Measurements from ENCODE around the gene KIF16B. TPM values are rescaled to one million over a fixed set of nuclear protein-coding genes. Genes with fewer than 3 reads are reported as not detected.

The KIF16B gene
- total and polyA plus RNA-seq, 2 experiments from 2014 or later = 9.3 to 21.8 TPM

DNA sequence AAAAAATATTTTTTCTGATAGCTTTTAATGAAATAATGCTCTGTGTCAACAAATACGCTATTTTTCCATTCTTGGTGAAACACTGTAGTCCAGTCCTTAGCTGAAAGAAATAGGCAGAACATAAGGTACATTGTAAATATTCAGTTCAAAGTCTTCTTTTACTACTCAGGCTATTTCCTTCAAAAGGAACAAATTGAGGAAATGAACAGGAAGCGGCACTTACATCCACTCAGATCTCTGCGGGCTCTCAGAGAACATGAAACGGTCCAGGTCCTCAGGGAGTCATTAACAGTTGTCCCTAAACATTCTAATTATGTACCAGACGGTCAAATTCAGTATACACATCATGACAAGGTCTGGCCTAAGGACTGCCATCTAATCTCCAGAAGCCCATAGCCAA, 212.6 kb downstream of the KIF16B start:
- 73% methylated on average over 5 of the region's 5 CpGs for WGBS (ENCODE audit: low lambda C conversion rate, missing lambda C conversion rate)
- TF ChIP-seq EZH2 (IDR thresholded peaks at IDR 0.05; ENCODE audit: borderline replicate concordance) = no peak
- TF ChIP-seq, protein P1, sequence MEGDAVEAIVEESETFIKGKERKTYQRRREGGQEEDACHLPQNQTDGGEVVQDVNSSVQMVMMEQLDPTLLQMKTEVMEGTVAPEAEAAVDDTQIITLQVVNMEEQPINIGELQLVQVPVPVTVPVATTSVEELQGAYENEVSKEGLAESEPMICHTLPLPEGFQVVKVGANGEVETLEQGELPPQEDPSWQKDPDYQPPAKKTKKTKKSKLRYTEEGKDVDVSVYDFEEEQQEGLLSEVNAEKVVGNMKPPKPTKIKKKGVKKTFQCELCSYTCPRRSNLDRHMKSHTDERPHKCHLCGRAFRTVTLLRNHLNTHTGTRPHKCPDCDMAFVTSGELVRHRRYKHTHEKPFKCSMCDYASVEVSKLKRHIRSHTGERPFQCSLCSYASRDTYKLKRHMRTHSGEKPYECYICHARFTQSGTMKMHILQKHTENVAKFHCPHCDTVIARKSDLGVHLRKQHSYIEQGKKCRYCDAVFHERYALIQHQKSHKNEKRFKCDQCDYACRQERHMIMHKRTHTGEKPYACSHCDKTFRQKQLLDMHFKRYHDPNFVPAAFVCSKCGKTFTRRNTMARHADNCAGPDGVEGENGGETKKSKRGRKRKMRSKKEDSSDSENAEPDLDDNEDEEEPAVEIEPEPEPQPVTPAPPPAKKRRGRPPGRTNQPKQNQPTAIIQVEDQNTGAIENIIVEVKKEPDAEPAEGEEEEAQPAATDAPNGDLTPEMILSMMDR (IDR thresholded peaks at IDR 0.05; ENCODE audit: poor library complexity) = no peak
- no peak for TF ChIP-seq EZH2phosphoT487 (IDR thresholded peaks at IDR 0.05; ENCODE audit: low read depth, severe bottlenecking, unreplicated experiment)
- Histone ChIP-seq H3K4me2 (no peak overlapping the region), H3K9me2 (replicated peaks; ENCODE audit: insufficient read depth) (no peaks in the 10 kb centered on the region), H3K36me3 (replicated peaks; ENCODE audit: insufficient read depth, low read depth) (no peaks in the 10 kb centered on the region), H3K27ac (no peak overlapping the region), H3K4me1 (ENCODE audit: insufficient read depth) (peaks cover 5% of the 10 kb centered on the region), H4K20me1 (ENCODE audit: insufficient read depth, poor library complexity, severe bottlenecking) (no peaks in the 10 kb centered on the region), H3K79me2 (no peaks in the 10 kb centered on the region), H3K4me3 (no peak overlapping the region), H3K27me3 (no peaks in the 10 kb centered on the region), H3K9me3 (ENCODE audit: low read depth) (no peaks in the 10 kb centered on the region), H2AFZ (no peak overlapping the region)
- no peak for DNase-seq (ENCODE audit: low spot score)

DNA sequence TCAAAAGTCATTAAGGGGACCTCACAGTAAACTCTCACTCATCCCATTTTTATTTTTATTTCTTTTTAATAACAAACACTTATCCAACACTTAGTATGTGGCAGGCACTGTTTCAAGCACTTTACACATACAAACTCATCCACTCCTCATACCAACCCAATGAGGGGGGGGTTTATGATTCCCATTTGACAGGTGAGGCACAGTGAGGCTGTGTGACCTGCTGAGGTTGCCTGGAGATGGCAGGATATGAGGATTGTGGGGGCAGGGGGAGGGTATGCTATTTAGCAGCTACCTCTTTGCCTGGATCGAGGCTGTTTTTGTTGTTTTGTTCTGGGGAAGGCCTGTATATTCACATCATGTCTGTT, 219.8 kb downstream of the KIF16B start:
- no peak for TF ChIP-seq EZH2 (IDR thresholded peaks at IDR 0.05; ENCODE audit: borderline replicate concordance)
- no peak for TF ChIP-seq EZH2phosphoT487 (IDR thresholded peaks at IDR 0.05; ENCODE audit: low read depth, severe bottlenecking, unreplicated experiment)
- TF ChIP-seq, protein P1 (IDR thresholded peaks at IDR 0.05; ENCODE audit: poor library complexity) = no peak
- H4K20me1 ChIP-seq (ENCODE audit: insufficient read depth, poor library complexity, severe bottlenecking) = no peaks in the 10 kb centered on the region
- H3K27ac ChIP-seq = no peak overlapping the region
- H3K9me2 ChIP-seq (replicated peaks; ENCODE audit: insufficient read depth) = no peaks in the 10 kb centered on the region
- 91% methylated on average over 1 of the region's 1 CpG for WGBS (ENCODE audit: low lambda C conversion rate, missing lambda C conversion rate)
- H2AFZ ChIP-seq = no peak overlapping the region
- H3K9me3 ChIP-seq (ENCODE audit: low read depth) = no peaks in the 10 kb centered on the region
- no peaks in the 10 kb centered on the region for H3K79me2 ChIP-seq
- no peaks in the 10 kb centered on the region for H3K4me1 ChIP-seq (ENCODE audit: insufficient read depth)
- H3K27me3 ChIP-seq = no peaks in the 10 kb centered on the region
- DNase-seq (ENCODE audit: low spot score) = no peak
- H3K4me3 ChIP-seq = no peak overlapping the region
- H3K4me2 ChIP-seq = no peak overlapping the region
- no peaks in the 10 kb centered on the region for H3K36me3 ChIP-seq (replicated peaks; ENCODE audit: insufficient read depth, low read depth)

DNA sequence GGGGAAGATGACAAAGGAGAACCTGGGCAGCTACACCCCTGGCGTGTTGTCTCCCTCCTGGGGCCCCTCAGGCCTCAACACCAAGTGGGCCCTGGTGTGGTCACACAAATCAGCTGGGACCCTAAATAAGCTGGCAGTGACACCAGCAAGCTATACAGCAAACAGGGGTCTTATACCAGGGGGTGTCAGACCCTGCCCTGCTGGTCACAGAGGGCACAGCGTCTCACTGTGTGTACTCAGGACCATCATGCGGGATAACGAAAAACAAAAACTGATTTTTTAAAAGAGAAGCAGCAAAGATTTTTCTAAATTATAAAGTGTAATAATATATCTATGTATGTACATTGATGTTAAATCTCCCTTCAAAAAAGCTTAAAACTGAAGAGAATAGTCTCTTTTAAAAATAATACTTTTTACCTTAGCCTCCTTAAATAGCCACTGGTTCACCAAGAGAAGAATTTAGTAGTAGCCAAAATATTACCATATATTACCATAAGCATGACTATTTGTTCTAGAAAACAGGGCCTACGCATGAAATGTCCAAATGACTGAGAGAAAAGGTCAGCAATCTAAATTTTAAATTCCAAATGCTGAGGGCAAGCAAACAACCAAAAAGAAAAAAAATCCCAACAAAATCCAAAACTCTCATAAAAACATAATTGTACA, 220.4 kb downstream of the KIF16B start:
- Histone ChIP-seq H3K9me2 (replicated peaks; ENCODE audit: insufficient read depth) (no peaks in the 10 kb centered on the region), H4K20me1 (ENCODE audit: insufficient read depth, poor library complexity, severe bottlenecking) (no peaks in the 10 kb centered on the region), H3K4me2 (no peak overlapping the region), H3K27me3 (no peaks in the 10 kb centered on the region), H3K36me3 (replicated peaks; ENCODE audit: insufficient read depth, low read depth) (no peaks in the 10 kb centered on the region), H3K4me3 (no peak overlapping the region), H3K9me3 (ENCODE audit: low read depth) (no peaks in the 10 kb centered on the region), H2AFZ (no peak overlapping the region), H3K27ac (no peak overlapping the region), H3K4me1 (ENCODE audit: insufficient read depth) (no peaks in the 10 kb centered on the region), H3K79me2 (no peaks in the 10 kb centered on the region)
- WGBS (ENCODE audit: low lambda C conversion rate, missing lambda C conversion rate) = 96% methylated on average over 5 of the region's 5 CpGs
- no peak for DNase-seq (ENCODE audit: low spot score)
- no peak for TF ChIP-seq EZH2 (IDR thresholded peaks at IDR 0.05; ENCODE audit: borderline replicate concordance)
- TF ChIP-seq, protein P1 (IDR thresholded peaks at IDR 0.05; ENCODE audit: poor library complexity) = no peak
- no peak for TF ChIP-seq EZH2phosphoT487 (IDR thresholded peaks at IDR 0.05; ENCODE audit: low read depth, severe bottlenecking, unreplicated experiment)

Measured in hepatocyte (in vitro differentiated cells).